GM12873 (cell line): ENCODE results near the gene MYO1A.

Experiments used
- TF ChIP-seq, protein P1 (sequence below): IDR thresholded peaks from 2 replicates; pipeline ENCODE4 v1.5.1; 2012; ENCODE audit warnings: low read depth, mild to moderate bottlenecking, moderate library complexity, low read length, control low read depth; ENCODE audit not compliant: insufficient read depth; ENCODE audit errors: missing control alignments

MYO1A gene

DNA sequence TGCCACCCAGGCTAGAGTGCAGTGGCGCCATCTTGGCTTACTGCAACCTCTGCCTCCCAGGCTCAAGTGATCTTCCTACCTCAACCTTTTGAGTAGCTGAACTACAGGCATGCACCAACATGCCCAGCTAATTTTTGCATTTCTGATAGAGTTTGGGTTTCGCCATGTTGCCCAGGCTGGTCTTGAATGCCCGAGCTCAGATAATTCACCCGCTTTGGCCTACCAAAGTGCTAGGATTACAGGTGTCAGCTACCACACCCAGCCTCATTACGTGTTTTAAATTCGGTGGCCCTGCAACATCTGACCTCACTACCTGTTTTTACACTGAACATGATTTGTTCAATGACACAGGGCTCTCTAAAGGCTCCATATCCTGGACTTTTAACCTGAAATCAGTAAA lies 69.7 kb downstream of the MYO1A start:
- TF ChIP-seq, protein P1, sequence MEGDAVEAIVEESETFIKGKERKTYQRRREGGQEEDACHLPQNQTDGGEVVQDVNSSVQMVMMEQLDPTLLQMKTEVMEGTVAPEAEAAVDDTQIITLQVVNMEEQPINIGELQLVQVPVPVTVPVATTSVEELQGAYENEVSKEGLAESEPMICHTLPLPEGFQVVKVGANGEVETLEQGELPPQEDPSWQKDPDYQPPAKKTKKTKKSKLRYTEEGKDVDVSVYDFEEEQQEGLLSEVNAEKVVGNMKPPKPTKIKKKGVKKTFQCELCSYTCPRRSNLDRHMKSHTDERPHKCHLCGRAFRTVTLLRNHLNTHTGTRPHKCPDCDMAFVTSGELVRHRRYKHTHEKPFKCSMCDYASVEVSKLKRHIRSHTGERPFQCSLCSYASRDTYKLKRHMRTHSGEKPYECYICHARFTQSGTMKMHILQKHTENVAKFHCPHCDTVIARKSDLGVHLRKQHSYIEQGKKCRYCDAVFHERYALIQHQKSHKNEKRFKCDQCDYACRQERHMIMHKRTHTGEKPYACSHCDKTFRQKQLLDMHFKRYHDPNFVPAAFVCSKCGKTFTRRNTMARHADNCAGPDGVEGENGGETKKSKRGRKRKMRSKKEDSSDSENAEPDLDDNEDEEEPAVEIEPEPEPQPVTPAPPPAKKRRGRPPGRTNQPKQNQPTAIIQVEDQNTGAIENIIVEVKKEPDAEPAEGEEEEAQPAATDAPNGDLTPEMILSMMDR, result no peak

DNA sequence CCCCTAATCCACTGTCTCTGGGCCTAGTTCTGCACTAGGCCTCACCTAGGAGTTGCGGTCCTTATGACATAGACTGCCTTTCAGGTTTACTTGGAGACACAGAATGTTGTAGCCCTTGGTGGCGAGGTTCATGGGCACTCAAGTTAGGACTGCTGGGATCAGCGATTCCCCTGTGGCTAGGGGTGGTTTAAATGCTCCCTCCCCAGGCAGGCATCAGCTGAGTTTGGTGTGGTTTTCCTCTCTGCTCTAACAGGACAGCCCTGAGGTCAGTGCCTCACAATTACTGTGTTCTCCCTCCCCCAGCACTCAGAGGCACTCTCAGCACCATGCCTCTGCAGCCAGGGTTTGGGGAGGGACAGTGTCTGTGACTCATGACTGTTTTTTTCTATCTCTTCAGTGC lies 70.3 kb downstream of the MYO1A start:
- TF ChIP-seq, protein P1, result no peak
